Upper lobe of left lung (tissue), 6 donors: Measurements from ENCODE around the gene DRAXIN. TPM values are rescaled to one million over a fixed set of nuclear protein-coding genes. Genes with fewer than 3 reads are reported as not detected.

Experiments used
- ATAC-seq, 2 donors: fragments of 200-7000 bp; cut with Tn5 transposase; one replicate each; pipeline ENCODE4 v1.9.1; 2022; ENCODE audit warnings: mild to moderate bottlenecking in 2 of 2, moderate library complexity in 2 of 2; ENCODE audit not compliant: low FRiP score in 2 of 2
- DNase-seq, 2 donors: peaks; one replicate each; pipeline ENCODE4 v3.0.0-alpha.2; 2019 to 2020
- H3K27ac ChIP-seq, 4 donors: fragments of 200-600 bp; sonication (generic); one replicate each; pipeline ENCODE4 v1.5.1; 2016 to 2019
- H3K27me3 ChIP-seq, 4 donors: fragments of 200-600 bp; sonication (generic); one replicate each; pipeline ENCODE4 v1.5.1; 2017 to 2019
- H3K36me3 ChIP-seq, 4 donors: fragments of 200-600 bp; sonication (generic); one replicate each; pipeline ENCODE4 v1.5.1; 2016 to 2019
- H3K4me1 ChIP-seq, 4 donors: fragments of 200-600 bp; sonication (generic); one replicate each; pipeline ENCODE4 v1.5.1; 2018 to 2019
- H3K4me3 ChIP-seq, 4 donors: fragments of 200-600 bp; sonication (generic); one replicate each; pipeline ENCODE4 v1.5.1; 2017 to 2019; ENCODE audit warnings: mild to moderate bottlenecking in 2 of 4, moderate library complexity in 1 of 4
- H3K9me3 ChIP-seq, 4 donors: fragments of 200-600 bp; sonication (generic); one replicate each; pipeline ENCODE4 v1.5.1; 2018 to 2019
- CTCF ChIP-seq, 6 experiments: fragments of 450-650 bp in 4 of 6; fragments of 200-600 bp in 2 of 6; sonication (generic) in 2 of 6; IDR thresholded peaks; one replicate each; pipeline ENCODE4 v1.5.1; 2016 to 2019; ENCODE audit warnings: antibody characterized with exemption in 6 of 6
- EP300 ChIP-seq, 4 donors: sonication (generic); formaldehyde crosslinking; IDR thresholded peaks; one replicate each; pipeline ENCODE4 v1.5.1; 2017; ENCODE audit warnings: antibody characterized with exemption in 4 of 4, control low read depth in 2 of 4
- POLR2A ChIP-seq, 4 donors: fragments of 450-650 bp; IDR thresholded peaks; one replicate each; pipeline ENCODE4 v1.5.1; 2016 to 2017; ENCODE audit warnings: antibody characterized with exemption in 4 of 4, mild to moderate bottlenecking in 2 of 4
- POLR2AphosphoS5 ChIP-seq, 2 donors: sonication (generic); formaldehyde crosslinking; IDR thresholded peaks; one replicate each; pipeline ENCODE4 v1.5.1; 2017; ENCODE audit warnings: antibody characterized with exemption in 2 of 2
- WGBS, 2 donors: methylation state at CpG; one replicate each; pipeline ENCODE4 v1.1.5; 2017 to 2018; 5-methylcytosine and 5-hydroxymethylcytosine counted together
- total RNA-seq, 6 donors: library from RNA; depleted of rRNA in 4 of 6; stranded (reverse); fragments of >200 nt in 4 of 6; gene quantifications; one replicate each; pipeline versions ENCODE4 v1.1.0 to v1.2.1, GENCODE V29; 2016 to 2021
- donor health status: DM: no; HTN: no; CAD: no; lungs with moderate emphysema.
- donor health status: DM: no; HTN: yes; CAD: no; lungs with severe emphysema.

DRAXIN gene
- total RNA-seq, 6 donors from 2014 or later = 0.11 to 0.17 TPM; not detected in 4

DNA sequence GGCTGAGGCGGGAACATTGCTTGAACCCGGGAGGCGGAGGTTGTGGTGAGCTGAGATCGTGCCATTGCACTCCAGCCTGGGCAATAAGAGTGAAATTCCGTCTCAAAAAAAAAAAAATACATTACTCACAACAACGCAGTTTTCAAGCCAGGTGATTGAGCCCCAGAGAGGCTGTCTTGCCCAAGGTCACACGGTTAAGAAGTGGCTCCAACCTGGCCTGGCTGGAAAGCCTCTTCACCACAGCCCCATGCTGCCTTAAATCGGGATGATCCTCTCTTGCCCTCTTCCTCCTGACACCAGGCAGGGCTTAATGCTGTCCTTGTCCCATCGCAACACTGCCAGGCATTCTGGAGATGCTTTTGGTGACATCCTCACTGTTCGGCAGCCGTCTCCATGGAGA is 21.6 kb downstream of the DRAXIN start:
- Histone ChIP-seq H3K9me3 (no peaks in the 10 kb centered on the region), H3K27ac (no peak overlapping the region), H3K27me3 (no peaks in the 10 kb centered on the region), H3K36me3 (no peaks in the 10 kb centered on the region), H3K4me1 (no peaks in the 10 kb centered on the region), H3K4me3 (no peak overlapping the region)
- ATAC-seq (no peak), DNase-seq (no peak)
- 82 to 83% methylated on average over 10 to 11 of the region's 11 CpGs for WGBS, 2 donors
- TF ChIP-seq POLR2AphosphoS5 (IDR thresholded peaks at IDR 0.05) (no peak), CTCF (IDR thresholded peaks at IDR 0.05) (no peak), EP300 (IDR thresholded peaks at IDR 0.05) (no peak), POLR2A (IDR thresholded peaks at IDR 0.05) (no peak)

- WGBS, 2 donors = 87 to 91% methylated on average over 11 to 17 of the region's 24 CpGs
- no peak for ATAC-seq
These were observed 23.5 kb downstream of the DRAXIN start for GRCh38 chr1:11714831-11715575.

DNA sequence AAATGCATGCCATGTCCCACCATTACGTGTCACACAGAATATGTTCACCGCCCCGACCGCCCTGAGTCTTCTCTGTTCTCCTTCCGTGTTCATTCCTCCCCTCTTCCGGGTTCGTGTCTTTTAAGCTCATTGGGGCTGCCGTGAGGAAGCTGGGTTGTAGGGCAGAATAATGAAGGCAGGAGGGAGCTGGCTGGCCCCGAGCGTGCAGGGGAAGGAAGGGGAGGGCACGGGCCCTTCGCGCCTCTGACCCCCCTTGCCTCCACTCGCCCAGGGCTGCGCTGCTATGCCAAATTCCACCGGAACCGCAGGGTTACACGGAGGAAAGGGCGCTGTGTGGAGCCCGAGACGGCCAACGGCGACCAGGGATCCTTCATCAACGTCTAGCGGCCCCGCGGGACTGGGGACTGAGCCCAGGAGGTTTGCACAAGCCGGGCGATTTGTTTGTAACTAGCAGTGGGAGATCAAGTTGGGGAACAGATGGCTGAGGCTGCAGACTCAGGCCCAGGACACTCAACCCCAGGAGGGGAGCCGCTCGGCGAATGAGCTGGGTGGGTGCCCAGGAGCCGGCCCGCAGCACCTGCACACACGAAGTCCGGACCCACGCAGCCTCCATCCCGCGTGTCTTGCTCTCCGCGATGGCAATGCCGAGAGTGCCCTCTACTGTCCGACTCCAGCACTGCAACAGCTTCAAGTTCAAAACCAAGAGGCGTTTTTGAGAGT is 28.0 kb downstream of the DRAXIN start:
- Histone ChIP-seq H3K27ac (peak overlapping the region; percentile 67 to 83 (median 79)), H3K9me3 (no peaks in the 10 kb centered on the region), H3K4me3 (peak overlapping the region; percentile 11 to 55 (median 40)), H3K27me3 (no peaks in the 10 kb centered on the region), H3K4me1 (peaks cover 8 to 25% (median 10%) of the 10 kb centered on the region in 4 donors), H3K36me3 (no peaks in the 10 kb centered on the region)
- WGBS, 2 donors = 5 to 14% methylated on average over 21 to 43 of the region's 44 CpGs
- DNase-seq (peak; percentile 86 to 88), ATAC-seq (peak; percentile 90 to 94)
- peak; percentile 89 to 97 (median 92) for TF ChIP-seq CTCF (IDR thresholded peaks at IDR 0.05)
- no peak for TF ChIP-seq EP300 (IDR thresholded peaks at IDR 0.05)
- TF ChIP-seq POLR2A (IDR thresholded peaks at IDR 0.05) = peak in 1 of 4 donors; percentile 50
- peak in 1 of 2 donors; percentile 6 for TF ChIP-seq POLR2AphosphoS5 (IDR thresholded peaks at IDR 0.05)

More at GRCh38 chr1:11714831-11715575, 23.5 kb downstream of the DRAXIN start:
- Histone ChIP-seq H3K4me1 (peaks cover 6 to 13% (median 7%) of the 10 kb centered on the region in 4 donors), H3K9me3 (no peaks in the 10 kb centered on the region), H3K27me3 (no peaks in the 10 kb centered on the region), H3K27ac (no peak overlapping the region), H3K36me3 (no peaks in the 10 kb centered on the region), H3K4me3 (no peak overlapping the region)
- DNase-seq = no peak
- TF ChIP-seq POLR2AphosphoS5 (IDR thresholded peaks at IDR 0.05) = no peak
- no peak for TF ChIP-seq CTCF (IDR thresholded peaks at IDR 0.05)
- TF ChIP-seq POLR2A (IDR thresholded peaks at IDR 0.05) = no peak
- no peak for TF ChIP-seq EP300 (IDR thresholded peaks at IDR 0.05)

GRCh38 chr1:11720033-11720376 is 28.5 kb downstream of the DRAXIN start:
- ATAC-seq (no peak), DNase-seq (no peak)
- Histone ChIP-seq H3K27me3 (no peaks in the 10 kb centered on the region), H3K9me3 (no peaks in the 10 kb centered on the region), H3K27ac (peak overlapping the region in 2 of 4 donors; percentile 82 to 83), H3K4me3 (peak overlapping the region in 2 of 4 donors; percentile 47 to 55), H3K36me3 (no peaks in the 10 kb centered on the region), H3K4me1 (peaks cover 8 to 25% (median 10%) of the 10 kb centered on the region in 4 donors)
- TF ChIP-seq CTCF (IDR thresholded peaks at IDR 0.05) (no peak), POLR2A (IDR thresholded peaks at IDR 0.05) (no peak), POLR2AphosphoS5 (IDR thresholded peaks at IDR 0.05) (no peak), EP300 (IDR thresholded peaks at IDR 0.05) (no peak)
- 69 to 70% methylated on average over 6 to 12 of the region's 12 CpGs for WGBS, 2 donors
